Neural cell (in vitro differentiated cells): Measurements from ENCODE around the gene FXYD6. TPM values are rescaled to one million over a fixed set of nuclear protein-coding genes. Genes with fewer than 3 reads are reported as not detected.

Experiments
- H2AFZ ChIP-seq: fragments of 200-600, 300-800 bp; sonication (generic), shearing (Covaris generic); 2 replicates; pipeline ENCODE4 v1.6.0; 2014; ENCODE audit warnings: low read depth, mild to moderate bottlenecking, antibody characterized with exemption, low read length, moderate library complexity
- H3F3A ChIP-seq: fragments of 200-600 bp; shearing (Covaris generic); 2 replicates; pipeline ENCODE4 v1.6.1; 2016; ENCODE audit warnings: mild to moderate bottlenecking, moderate library complexity, mixed read lengths, antibody characterized with exemption, low read length; ENCODE audit not compliant: insufficient read depth, poor library complexity, severe bottlenecking
- H3K27ac ChIP-seq: fragments of 200-600, 300-800 bp; sonication (generic), shearing (Covaris generic); 2 replicates; pipeline ENCODE4 v1.5.1; 2014; ENCODE audit warnings: mild to moderate bottlenecking, low read length, moderate library complexity
- H3K27me3 ChIP-seq: fragments of 300-800, 200-600 bp; sonication (generic), shearing (Covaris generic); 2 replicates; pipeline ENCODE4 v1.6.0; 2014; ENCODE audit warnings: mild to moderate bottlenecking, low read depth, low read length, moderate library complexity; ENCODE audit not compliant: insufficient read depth
- H3K36me3 ChIP-seq: fragments of 300-800, 200-600 bp; sonication (generic), shearing (Covaris generic); 2 replicates; pipeline ENCODE4 v1.5.1; 2014; ENCODE audit warnings: mild to moderate bottlenecking, antibody characterized with exemption, low read length, moderate library complexity; ENCODE audit not compliant: insufficient read depth
- H3K4me2 ChIP-seq: fragments of 300-800, 200-600 bp; sonication (generic), shearing (Covaris generic); 2 replicates; pipeline ENCODE4 v1.6.0; 2014; ENCODE audit warnings: mild to moderate bottlenecking, low read length
- H3K4me3 ChIP-seq: fragments of 300-800, 200-600 bp; sonication (generic), shearing (Covaris generic); 2 replicates; pipeline ENCODE4 v1.5.1; 2014; ENCODE audit warnings: mild to moderate bottlenecking, low read length, moderate library complexity
- H3K79me2 ChIP-seq: fragments of 200-600 bp; shearing (Covaris generic); replicated peaks from 2 replicates; pipeline ENCODE4 v1.6.0; 2014; ENCODE audit warnings: mild to moderate bottlenecking, low read length, moderate library complexity; ENCODE audit not compliant: insufficient read depth
- H3K9ac ChIP-seq: fragments of 300-800, 200-600 bp; sonication (generic), shearing (Covaris generic); 2 replicates; pipeline ENCODE4 v1.6.1; 2016; ENCODE audit warnings: mild to moderate bottlenecking, low read length, mixed read lengths
- H3K9me2 ChIP-seq: fragments of 200-600 bp; shearing (Covaris generic); 2 replicates; pipeline ENCODE4 v1.6.1; 2016; ENCODE audit warnings: mild to moderate bottlenecking, low read length, mixed read lengths; ENCODE audit not compliant: insufficient read depth
- H3K9me3 ChIP-seq: fragments of 200-600, 300-800 bp; sonication (generic), shearing (Covaris generic); 2 replicates; pipeline ENCODE4 v1.6.1; 2016; ENCODE audit warnings: mild to moderate bottlenecking, mixed run types, low read length, moderate library complexity, mixed read lengths
- H4K20me1 ChIP-seq: fragments of 200-600 bp; shearing (Covaris generic); 2 replicates; pipeline ENCODE4 v1.6.1; 2016; ENCODE audit warnings: mild to moderate bottlenecking, mixed run types; ENCODE audit not compliant: insufficient read depth
- EP300 ChIP-seq: fragments of 450-650 bp; conservative IDR thresholded peaks from 2 replicates; pipeline ENCODE4 v1.6.1; 2014; ENCODE audit warnings: antibody characterized with exemption, mild to moderate bottlenecking, moderate library complexity; ENCODE audit not compliant: poor library complexity, severe bottlenecking
- EZH2 ChIP-seq: fragments of 200-600, 300-800 bp; shearing (Covaris generic), sonication (generic); IDR thresholded peaks from 2 replicates; pipeline ENCODE4 v1.6.1; 2014; ENCODE audit warnings: antibody characterized with exemption, low read length, borderline replicate concordance, mild to moderate bottlenecking; ENCODE audit not compliant: insufficient read depth, poor library complexity, severe bottlenecking
- MXI1 ChIP-seq: fragments of 450-650 bp; conservative IDR thresholded peaks from 2 replicates; pipeline ENCODE4 v1.6.1; 2014; ENCODE audit warnings: antibody characterized with exemption, mild to moderate bottlenecking; ENCODE audit not compliant: poor library complexity, severe bottlenecking
- POLR2AphosphoS5 ChIP-seq: IDR thresholded peaks from 2 replicates; pipeline ENCODE4 v1.6.1; 2012
- RAD21 ChIP-seq: fragments of 450-650 bp; conservative IDR thresholded peaks from 2 replicates; pipeline ENCODE4 v1.6.1; 2014; ENCODE audit warnings: antibody characterized with exemption, mild to moderate bottlenecking, moderate library complexity
- SMC3 ChIP-seq: fragments of 450-650 bp; conservative IDR thresholded peaks from 2 replicates; pipeline ENCODE4 v1.6.1; 2014; ENCODE audit warnings: antibody characterized with exemption, mild to moderate bottlenecking, moderate library complexity; ENCODE audit not compliant: poor library complexity
- TAF1 ChIP-seq: IDR thresholded peaks from 2 replicates; pipeline ENCODE4 v1.6.1; 2012; ENCODE audit warnings: low read depth
- polyA plus RNA-seq: library from polyadenylated mRNA; depleted of rRNA; stranded (reverse); fragments of >200 nt; gene quantifications from 2 replicates; pipeline ENCODE4 v1.2.3, GENCODE V29; 2014
- TF ChIP-seq, protein P1 (sequence below): IDR thresholded peaks from 2 replicates; pipeline ENCODE4 v1.6.1; 2012; ENCODE audit warnings: borderline replicate concordance
- TF ChIP-seq, protein P2 (sequence below): fragments of 450-650 bp; IDR thresholded peaks from 2 replicates; pipeline ENCODE4 v1.5.1; 2014; ENCODE audit warnings: antibody characterized with exemption, mild to moderate bottlenecking, moderate library complexity; ENCODE audit not compliant: poor library complexity, severe bottlenecking

FXYD6 gene
- polyA plus RNA-seq, 1 donor from 2014 or later, result 218 TPM

DNA sequence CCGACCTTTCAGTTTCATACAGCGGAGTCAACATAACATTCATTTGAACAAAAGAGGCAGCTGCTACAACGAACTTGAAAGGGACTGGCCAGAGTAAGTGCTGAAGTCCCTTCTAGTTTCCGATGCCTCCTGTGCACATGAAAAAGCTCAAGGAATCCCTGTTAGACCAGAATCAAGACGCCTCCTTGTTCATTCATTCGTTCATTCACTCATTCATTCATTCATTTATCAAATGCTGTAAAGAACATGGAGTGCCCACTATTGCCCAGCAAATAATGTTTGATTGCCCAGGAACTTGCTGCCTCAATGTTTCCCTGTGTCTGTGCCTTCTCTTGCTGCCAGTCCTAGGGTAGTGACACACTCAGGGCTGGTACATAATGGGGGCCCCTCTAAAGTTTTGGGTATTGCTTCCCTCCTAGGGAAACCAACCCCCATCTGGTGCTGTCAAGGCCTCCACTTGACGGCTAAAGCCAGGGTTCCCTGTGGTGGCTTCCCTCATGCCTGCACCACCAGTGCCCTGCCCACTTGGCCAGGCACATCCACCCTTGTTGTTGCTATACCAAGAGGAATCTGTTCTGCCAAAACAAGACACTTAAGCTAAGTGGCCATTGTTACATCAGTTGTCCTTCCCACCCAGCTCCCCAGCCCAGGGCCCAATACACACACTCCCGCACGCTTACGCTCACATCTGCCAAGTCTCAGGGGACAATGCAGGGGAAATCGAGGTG lies 48.9 kb upstream of the FXYD6 start:
- H3K27ac ChIP-seq, result no peak overlapping the region
- no peaks in the 10 kb centered on the region for H3K27me3 ChIP-seq
- no peaks in the 10 kb centered on the region for H3K9me2 ChIP-seq
- no peaks in the 10 kb centered on the region for H3K36me3 ChIP-seq
- no peaks in the 10 kb centered on the region for H3F3A ChIP-seq
- no peak for TF ChIP-seq POLR2AphosphoS5
- TF ChIP-seq TAF1, result no peak
- TF ChIP-seq EZH2, result no peak
- TF ChIP-seq SMC3, result no peak
- TF ChIP-seq, protein P1, sequence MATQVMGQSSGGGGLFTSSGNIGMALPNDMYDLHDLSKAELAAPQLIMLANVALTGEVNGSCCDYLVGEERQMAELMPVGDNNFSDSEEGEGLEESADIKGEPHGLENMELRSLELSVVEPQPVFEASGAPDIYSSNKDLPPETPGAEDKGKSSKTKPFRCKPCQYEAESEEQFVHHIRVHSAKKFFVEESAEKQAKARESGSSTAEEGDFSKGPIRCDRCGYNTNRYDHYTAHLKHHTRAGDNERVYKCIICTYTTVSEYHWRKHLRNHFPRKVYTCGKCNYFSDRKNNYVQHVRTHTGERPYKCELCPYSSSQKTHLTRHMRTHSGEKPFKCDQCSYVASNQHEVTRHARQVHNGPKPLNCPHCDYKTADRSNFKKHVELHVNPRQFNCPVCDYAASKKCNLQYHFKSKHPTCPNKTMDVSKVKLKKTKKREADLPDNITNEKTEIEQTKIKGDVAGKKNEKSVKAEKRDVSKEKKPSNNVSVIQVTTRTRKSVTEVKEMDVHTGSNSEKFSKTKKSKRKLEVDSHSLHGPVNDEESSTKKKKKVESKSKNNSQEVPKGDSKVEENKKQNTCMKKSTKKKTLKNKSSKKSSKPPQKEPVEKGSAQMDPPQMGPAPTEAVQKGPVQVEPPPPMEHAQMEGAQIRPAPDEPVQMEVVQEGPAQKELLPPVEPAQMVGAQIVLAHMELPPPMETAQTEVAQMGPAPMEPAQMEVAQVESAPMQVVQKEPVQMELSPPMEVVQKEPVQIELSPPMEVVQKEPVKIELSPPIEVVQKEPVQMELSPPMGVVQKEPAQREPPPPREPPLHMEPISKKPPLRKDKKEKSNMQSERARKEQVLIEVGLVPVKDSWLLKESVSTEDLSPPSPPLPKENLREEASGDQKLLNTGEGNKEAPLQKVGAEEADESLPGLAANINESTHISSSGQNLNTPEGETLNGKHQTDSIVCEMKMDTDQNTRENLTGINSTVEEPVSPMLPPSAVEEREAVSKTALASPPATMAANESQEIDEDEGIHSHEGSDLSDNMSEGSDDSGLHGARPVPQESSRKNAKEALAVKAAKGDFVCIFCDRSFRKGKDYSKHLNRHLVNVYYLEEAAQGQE, result no peak
- TF ChIP-seq MXI1, result no peak
- no peak for TF ChIP-seq EP300
- TF ChIP-seq, protein P2, sequence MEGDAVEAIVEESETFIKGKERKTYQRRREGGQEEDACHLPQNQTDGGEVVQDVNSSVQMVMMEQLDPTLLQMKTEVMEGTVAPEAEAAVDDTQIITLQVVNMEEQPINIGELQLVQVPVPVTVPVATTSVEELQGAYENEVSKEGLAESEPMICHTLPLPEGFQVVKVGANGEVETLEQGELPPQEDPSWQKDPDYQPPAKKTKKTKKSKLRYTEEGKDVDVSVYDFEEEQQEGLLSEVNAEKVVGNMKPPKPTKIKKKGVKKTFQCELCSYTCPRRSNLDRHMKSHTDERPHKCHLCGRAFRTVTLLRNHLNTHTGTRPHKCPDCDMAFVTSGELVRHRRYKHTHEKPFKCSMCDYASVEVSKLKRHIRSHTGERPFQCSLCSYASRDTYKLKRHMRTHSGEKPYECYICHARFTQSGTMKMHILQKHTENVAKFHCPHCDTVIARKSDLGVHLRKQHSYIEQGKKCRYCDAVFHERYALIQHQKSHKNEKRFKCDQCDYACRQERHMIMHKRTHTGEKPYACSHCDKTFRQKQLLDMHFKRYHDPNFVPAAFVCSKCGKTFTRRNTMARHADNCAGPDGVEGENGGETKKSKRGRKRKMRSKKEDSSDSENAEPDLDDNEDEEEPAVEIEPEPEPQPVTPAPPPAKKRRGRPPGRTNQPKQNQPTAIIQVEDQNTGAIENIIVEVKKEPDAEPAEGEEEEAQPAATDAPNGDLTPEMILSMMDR, result no peak
- no peak for TF ChIP-seq RAD21
- H4K20me1 ChIP-seq, result no peaks in the 10 kb centered on the region
- no peak overlapping the region for H3K4me2 ChIP-seq
- H2AFZ ChIP-seq, result no peak overlapping the region
- H3K4me3 ChIP-seq, result no peak overlapping the region
- no peaks in the 10 kb centered on the region for H3K79me2 ChIP-seq
- H3K9me3 ChIP-seq, result no peaks in the 10 kb centered on the region
- no peak overlapping the region for H3K9ac ChIP-seq

DNA sequence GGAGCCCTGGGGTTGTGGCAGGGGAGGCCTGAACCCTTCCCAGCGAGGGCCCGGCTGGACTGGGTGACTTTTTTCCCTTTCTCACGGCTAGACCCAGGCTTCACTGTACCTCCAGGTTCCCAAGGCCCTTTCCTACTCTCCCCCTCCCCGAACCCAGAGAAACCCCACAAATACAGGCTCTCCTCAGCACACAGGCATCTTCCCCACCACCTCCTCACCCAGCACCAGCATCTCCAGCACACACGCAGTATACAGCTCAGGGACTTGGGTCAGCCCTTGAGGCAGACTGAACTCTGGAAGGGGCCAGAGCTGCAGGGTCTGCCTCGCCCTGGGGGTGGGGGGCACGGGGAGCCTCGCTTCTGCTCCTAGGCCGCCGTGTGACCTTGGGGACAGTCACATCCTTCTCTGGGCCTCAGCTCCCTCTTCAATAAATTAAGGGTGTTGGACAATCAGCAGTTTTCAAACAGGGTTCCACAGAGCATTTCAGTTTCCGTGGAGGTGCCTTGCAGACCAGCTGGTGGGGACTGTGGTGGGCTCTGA lies 48.2 kb upstream of the FXYD6 start:
- Histone ChIP-seq H3K9me2 (no peaks in the 10 kb centered on the region), H4K20me1 (no peaks in the 10 kb centered on the region), H3K4me2 (no peak overlapping the region), H3F3A (no peaks in the 10 kb centered on the region), H3K4me3 (no peak overlapping the region), H3K27me3 (no peaks in the 10 kb centered on the region), H2AFZ (no peak overlapping the region), H3K36me3 (no peaks in the 10 kb centered on the region), H3K27ac (no peak overlapping the region), H3K9ac (no peak overlapping the region), H3K9me3 (no peaks in the 10 kb centered on the region), H3K79me2 (no peaks in the 10 kb centered on the region)
- TF ChIP-seq EZH2 (no peak), RAD21 (no peak), TAF1 (no peak), POLR2AphosphoS5 (no peak), MXI1 (no peak), EP300 (no peak), SMC3 (no peak)
- TF ChIP-seq, protein P2, result no peak
- TF ChIP-seq, protein P1, result no peak
